ENCODE measurements around the gene DBX1.

DBX1 gene

DNA sequence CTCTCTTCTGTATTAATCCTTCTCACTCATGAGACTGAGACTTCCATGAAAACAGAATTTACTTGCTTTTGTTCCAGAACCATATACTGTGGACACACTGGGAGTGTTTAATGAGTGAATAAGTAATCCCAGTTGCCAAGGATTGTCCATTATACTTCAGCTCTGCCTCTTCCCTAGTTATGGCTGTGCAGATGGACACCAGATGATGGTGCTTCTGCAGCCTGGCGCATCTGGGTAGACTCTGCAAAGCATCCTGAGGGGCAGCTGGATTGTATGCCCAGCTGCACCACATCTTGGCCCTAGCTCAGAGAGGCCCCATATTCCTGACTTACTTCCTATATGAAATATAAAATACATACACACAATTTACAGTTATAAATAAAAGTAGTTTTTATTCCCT is 43.5 kb downstream of the DBX1 start:
- Histone ChIP-seq H3K4me2 (no peak overlapping the region), H3K27me3 (ENCODE audit: insufficient read depth, low read depth) (no peaks in the 10 kb centered on the region), H2AFZ (ENCODE audit: low read depth) (no peak overlapping the region), H3K36me3 (ENCODE audit: insufficient read depth) (no peaks in the 10 kb centered on the region), H3K79me2 (ENCODE audit: insufficient read depth, low read depth) (no peaks in the 10 kb centered on the region), H3K4me3 (IDR thresholded peaks at IDR 0.05; ENCODE audit: insufficient read depth, low read depth, low read length) (no peak overlapping the region), H3K4me1 (ENCODE audit: low read depth, poor library complexity, severe bottlenecking) (no peaks in the 10 kb centered on the region), H3K27ac (no peak overlapping the region), H4K20me1 (ENCODE audit: insufficient read depth) (no peaks in the 10 kb centered on the region), H3K9ac (no peak overlapping the region)
- TF ChIP-seq, protein P1, sequence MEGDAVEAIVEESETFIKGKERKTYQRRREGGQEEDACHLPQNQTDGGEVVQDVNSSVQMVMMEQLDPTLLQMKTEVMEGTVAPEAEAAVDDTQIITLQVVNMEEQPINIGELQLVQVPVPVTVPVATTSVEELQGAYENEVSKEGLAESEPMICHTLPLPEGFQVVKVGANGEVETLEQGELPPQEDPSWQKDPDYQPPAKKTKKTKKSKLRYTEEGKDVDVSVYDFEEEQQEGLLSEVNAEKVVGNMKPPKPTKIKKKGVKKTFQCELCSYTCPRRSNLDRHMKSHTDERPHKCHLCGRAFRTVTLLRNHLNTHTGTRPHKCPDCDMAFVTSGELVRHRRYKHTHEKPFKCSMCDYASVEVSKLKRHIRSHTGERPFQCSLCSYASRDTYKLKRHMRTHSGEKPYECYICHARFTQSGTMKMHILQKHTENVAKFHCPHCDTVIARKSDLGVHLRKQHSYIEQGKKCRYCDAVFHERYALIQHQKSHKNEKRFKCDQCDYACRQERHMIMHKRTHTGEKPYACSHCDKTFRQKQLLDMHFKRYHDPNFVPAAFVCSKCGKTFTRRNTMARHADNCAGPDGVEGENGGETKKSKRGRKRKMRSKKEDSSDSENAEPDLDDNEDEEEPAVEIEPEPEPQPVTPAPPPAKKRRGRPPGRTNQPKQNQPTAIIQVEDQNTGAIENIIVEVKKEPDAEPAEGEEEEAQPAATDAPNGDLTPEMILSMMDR (conservative IDR thresholded peaks at IDR 0.05; ENCODE audit: low read depth, low read length) = no peak

DNA sequence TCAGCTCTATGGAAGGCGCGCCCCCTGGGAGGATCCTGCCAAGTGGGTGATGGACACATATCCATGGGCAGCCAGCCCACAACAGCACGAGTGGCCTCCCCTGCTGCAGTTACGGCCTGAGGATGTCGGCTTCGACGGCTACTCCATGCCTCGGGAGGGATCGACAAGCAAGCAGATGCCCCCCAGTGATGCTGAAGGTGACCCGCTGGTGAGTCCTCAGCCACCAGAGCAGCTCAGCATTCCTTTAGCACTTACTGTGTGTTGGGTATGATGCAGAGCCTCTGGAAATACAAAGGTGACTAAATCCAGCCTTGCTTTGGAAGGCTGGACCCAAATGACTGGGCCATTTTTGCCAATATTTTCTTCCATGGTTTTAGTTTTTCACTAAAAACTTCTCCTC is 45.7 kb downstream of the DBX1 start:
- H3K4me3 ChIP-seq (IDR thresholded peaks at IDR 0.05; ENCODE audit: insufficient read depth, low read depth, low read length) = no peak overlapping the region

DNA sequence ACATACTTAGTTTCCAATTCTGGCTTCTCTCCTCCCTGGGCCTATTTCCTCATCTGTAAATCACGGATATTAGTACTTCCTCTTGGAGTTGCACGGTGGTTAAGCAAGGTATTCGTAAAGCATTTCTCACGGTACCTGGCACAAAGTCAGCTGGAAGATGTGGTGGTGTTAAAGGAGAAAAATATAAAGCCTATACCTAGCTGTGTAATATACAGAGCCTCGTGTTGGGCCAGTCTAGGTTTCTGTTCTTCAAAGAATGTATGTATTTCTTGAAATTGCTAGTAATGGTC is 47.2 kb downstream of the DBX1 start:
- Histone ChIP-seq H4K20me1 (ENCODE audit: insufficient read depth) (no peaks in the 10 kb centered on the region), H3K79me2 (ENCODE audit: insufficient read depth, low read depth) (no peaks in the 10 kb centered on the region), H3K27ac (no peak overlapping the region), H3K4me3 (IDR thresholded peaks at IDR 0.05; ENCODE audit: insufficient read depth, low read depth, low read length) (no peak overlapping the region), H2AFZ (ENCODE audit: low read depth) (no peak overlapping the region), H3K4me1 (ENCODE audit: low read depth, poor library complexity, severe bottlenecking) (no peaks in the 10 kb centered on the region), H3K27me3 (ENCODE audit: insufficient read depth, low read depth) (no peaks in the 10 kb centered on the region), H3K4me2 (no peak overlapping the region), H3K9ac (no peak overlapping the region), H3K36me3 (ENCODE audit: insufficient read depth) (no peaks in the 10 kb centered on the region)
- TF ChIP-seq, protein P1 (conservative IDR thresholded peaks at IDR 0.05; ENCODE audit: low read depth, low read length) = no peak

More for the DNA sequence above, 45.7 kb downstream of the DBX1 start:
- Histone ChIP-seq H4K20me1 (ENCODE audit: insufficient read depth) (no peaks in the 10 kb centered on the region), H3K4me2 (no peak overlapping the region), H3K27me3 (ENCODE audit: insufficient read depth, low read depth) (no peaks in the 10 kb centered on the region), H3K4me1 (ENCODE audit: low read depth, poor library complexity, severe bottlenecking) (no peaks in the 10 kb centered on the region), H3K9ac (no peak overlapping the region), H3K79me2 (ENCODE audit: insufficient read depth, low read depth) (no peaks in the 10 kb centered on the region), H2AFZ (ENCODE audit: low read depth) (no peak overlapping the region), H3K36me3 (ENCODE audit: insufficient read depth) (no peaks in the 10 kb centered on the region), H3K27ac (no peak overlapping the region)
- TF ChIP-seq, protein P1 (conservative IDR thresholded peaks at IDR 0.05; ENCODE audit: low read depth, low read length) = no peak

DNA sequence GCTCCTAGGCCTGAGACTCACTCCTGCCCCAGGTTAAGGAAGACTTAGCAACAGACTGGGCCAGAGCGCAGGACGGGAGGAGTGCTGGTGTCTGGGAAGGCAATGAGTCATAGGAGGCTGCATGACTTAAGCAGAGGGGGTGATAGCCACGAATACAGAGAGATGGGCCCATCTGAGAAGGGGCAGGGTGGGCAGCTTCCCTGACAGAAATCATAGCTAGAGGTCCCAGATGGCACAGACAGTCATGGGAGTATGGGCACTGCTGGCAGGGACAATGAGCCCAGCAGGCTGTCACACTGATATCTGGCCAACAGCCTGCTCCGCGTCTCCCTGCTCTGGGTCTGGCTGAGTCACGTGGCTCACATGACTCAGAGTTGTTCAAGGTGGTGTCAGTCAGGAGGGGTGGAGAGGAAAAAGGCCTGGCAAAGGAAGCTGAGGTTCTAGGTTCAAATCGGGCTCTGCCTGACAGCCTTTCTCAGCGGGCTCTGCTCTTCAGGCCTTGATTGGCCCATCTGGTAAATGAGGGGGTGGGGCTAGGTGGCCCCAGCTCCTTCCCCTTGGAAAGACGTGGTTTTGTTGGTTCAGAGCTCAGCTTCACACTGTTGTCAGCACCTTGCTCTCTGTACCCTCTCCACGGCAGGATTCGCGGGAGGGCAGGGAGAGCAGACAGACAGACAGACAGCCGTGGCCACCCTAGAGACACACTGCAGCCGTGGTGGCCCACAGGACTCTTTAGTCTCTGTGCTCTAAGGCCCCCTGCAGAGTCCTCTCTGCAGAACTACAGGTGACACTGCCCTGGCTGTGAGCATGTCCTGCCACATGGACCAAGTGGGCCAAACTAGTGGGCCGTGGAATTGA is 47.8 kb downstream of the DBX1 start:
- no peaks in the 10 kb centered on the region for H3K27me3 ChIP-seq (ENCODE audit: insufficient read depth, low read depth)
- H3K4me1 ChIP-seq (ENCODE audit: low read depth, poor library complexity, severe bottlenecking) = no peaks in the 10 kb centered on the region
- H3K79me2 ChIP-seq (ENCODE audit: insufficient read depth, low read depth) = no peaks in the 10 kb centered on the region
- TF ChIP-seq, protein P1 (conservative IDR thresholded peaks at IDR 0.05; ENCODE audit: low read depth, low read length) = no peak
- H3K9ac ChIP-seq = no peak overlapping the region
- H4K20me1 ChIP-seq (ENCODE audit: insufficient read depth) = no peaks in the 10 kb centered on the region
- no peaks in the 10 kb centered on the region for H3K36me3 ChIP-seq (ENCODE audit: insufficient read depth)
- no peak overlapping the region for H2AFZ ChIP-seq (ENCODE audit: low read depth)
- H3K4me2 ChIP-seq = no peak overlapping the region
- no peak overlapping the region for H3K4me3 ChIP-seq (IDR thresholded peaks at IDR 0.05; ENCODE audit: insufficient read depth, low read depth, low read length)
- no peak overlapping the region for H3K27ac ChIP-seq

Data from KMS-11 (cell line).